Suprapubic skin (tissue), 4 donors: ENCODE results near the gene UBN2.

Source experiments
- CTCF ChIP-seq, 2 donors: fragments of 200-600 bp in 1 of 2; fragments of 450-650 bp in 1 of 2; sonication (generic) in 1 of 2; IDR thresholded peaks; one replicate each; pipeline ENCODE4 v1.5.1; 2016 to 2019; ENCODE audit warnings: antibody characterized with exemption in 2 of 2, mild to moderate bottlenecking in 1 of 2, moderate library complexity in 1 of 2
- POLR2A ChIP-seq, 2 donors: fragments of 450-650 bp; IDR thresholded peaks; one replicate each; pipeline ENCODE4 v1.6.1; 2017; ENCODE audit warnings: antibody characterized with exemption in 2 of 2, mild to moderate bottlenecking in 2 of 2, moderate library complexity in 2 of 2
- POLR2AphosphoS5 ChIP-seq, 3 donors: sonication (generic); formaldehyde crosslinking; IDR thresholded peaks; one replicate each; pipeline ENCODE4 v1.6.1; 2017; ENCODE audit warnings: antibody characterized with exemption in 3 of 3

GRCh38 chr7:139341058-139341775 is 110.2 kb downstream of the UBN2 start, which contains the start of gene FMC1:
- peak in 1 of 2 donors; percentile 49 for TF ChIP-seq CTCF (IDR thresholded peaks at IDR 0.05)
- peak; percentile 26 to 62 for TF ChIP-seq POLR2A (IDR thresholded peaks at IDR 0.05)
- peak; percentile 8 to 52 (median 20) for TF ChIP-seq POLR2AphosphoS5 (IDR thresholded peaks at IDR 0.05)
